ENCODE measurements around the gene CHORDC1. TPM values are rescaled to one million over a fixed set of nuclear protein-coding genes. Genes with fewer than 3 reads are reported as not detected.
"Not testable (repeated sequence)": the region's sequence is repeated elsewhere in the genome, so short reads cannot be mapped to it uniquely, and the experiment has no call there.

CHORDC1 gene
- total RNA-seq, 4 donors from 2014 or later = 26.9 to 70.7 (median 29.8) TPM

DNA sequence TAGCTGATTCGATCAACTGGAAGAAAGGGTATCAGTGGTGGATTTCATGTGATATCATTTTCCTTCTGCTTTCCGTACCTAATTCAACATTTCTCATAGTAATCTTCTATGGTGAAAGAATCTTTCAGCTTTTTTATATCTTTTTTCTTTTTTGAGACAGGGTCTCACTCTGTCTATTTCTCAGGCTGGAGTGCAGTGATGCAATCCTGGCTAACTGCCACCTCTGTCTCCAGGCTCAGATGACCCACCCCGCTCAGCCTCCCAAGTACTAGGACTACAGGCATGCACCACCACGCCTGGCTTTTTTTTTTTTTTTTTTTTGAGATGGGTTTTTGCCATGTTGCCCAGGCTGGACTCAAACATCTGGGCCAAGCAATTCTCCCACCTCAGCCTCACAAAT, 18.6 kb upstream of the CHORDC1 start:
- whole genome bisulfite sequencing = 89% methylated on average over 4 of the region's 4 CpGs
- Histone ChIP-seq H3K27me3 (peaks cover 2% of the 10 kb centered on the region), H3K4me1 (no peaks in the 10 kb centered on the region), H3K4me3 (no peak overlapping the region), H3K27ac (no peak overlapping the region), H3K36me3 (no peaks in the 10 kb centered on the region), H3K9me3 (no peaks in the 10 kb centered on the region)
- TF ChIP-seq POLR2A (IDR thresholded peaks at IDR 0.05) (no peak), POLR2AphosphoS5 (IDR thresholded peaks at IDR 0.05) (no peak), EP300 (IDR thresholded peaks at IDR 0.05) (no peak), CTCF (IDR thresholded peaks at IDR 0.05) (no peak)
- no peak for DNase-seq (ENCODE audit: low spot score in 2 of 2)

DNA sequence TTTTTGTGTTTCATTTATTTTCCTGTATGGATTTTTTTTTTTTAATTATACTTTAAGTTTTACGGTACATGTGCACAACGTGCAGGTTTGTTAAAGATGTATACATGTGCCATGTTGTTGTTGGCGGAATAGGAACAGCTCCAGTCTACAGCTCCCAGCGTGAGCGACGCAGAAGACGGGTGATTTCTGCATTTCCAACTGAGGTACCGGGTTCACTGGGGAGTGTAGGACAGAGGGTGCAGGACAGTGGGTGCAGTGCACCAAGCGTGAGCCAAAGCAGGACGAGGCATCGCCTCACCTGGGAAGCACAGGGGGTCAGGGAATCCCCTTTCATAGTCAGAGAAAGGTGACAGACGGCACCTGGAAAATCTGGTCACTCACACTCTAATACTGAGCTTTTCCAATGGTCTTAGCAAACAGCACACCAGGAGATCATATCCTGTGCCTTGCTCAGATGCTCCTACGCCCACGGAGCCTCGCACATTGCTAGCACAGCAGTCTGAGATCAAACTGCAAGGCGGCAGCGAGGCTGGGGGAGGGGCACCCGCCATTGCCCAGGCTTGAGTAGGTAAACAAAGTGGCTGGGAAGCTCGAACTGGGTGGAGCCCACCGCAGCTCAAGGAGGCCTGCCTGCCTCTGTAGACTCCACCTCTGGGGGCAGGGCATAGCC, 17.3 kb upstream of the CHORDC1 start:
- DNase-seq (ENCODE audit: low spot score in 2 of 2); H3K4me1 ChIP-seq; H3K4me3 ChIP-seq: not testable (repeated sequence)

DNA sequence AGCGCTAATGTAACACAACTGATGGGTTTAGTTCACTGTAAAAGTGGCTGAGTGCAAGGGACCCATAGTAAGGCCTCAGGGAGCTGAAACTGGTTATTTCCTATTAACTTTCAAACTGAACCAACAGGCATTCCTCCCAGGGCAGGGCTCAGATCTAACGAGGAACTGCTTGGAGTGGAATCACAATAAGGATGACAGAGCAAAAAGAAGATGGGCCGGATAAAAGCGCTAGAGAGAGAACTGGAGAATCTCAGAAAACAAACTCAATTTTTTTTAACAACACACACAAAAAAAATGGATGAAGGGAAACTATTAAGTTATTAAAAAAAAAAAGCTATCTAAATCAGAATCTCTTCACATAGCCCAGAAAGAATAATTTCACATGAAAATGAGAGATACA, 14.2 kb upstream of the CHORDC1 start:
- no peak overlapping the region for H3K27ac ChIP-seq
- H3K9me3 ChIP-seq = no peaks in the 10 kb centered on the region
- WGBS = 71% methylated on average over 4 of the region's 4 CpGs
- H3K27me3 ChIP-seq = no peaks in the 10 kb centered on the region
- no peak for DNase-seq (ENCODE audit: low spot score in 2 of 2)
- H3K4me1 ChIP-seq = no peaks in the 10 kb centered on the region
- TF ChIP-seq POLR2A (IDR thresholded peaks at IDR 0.05) (no peak), EP300 (IDR thresholded peaks at IDR 0.05) (no peak), CTCF (IDR thresholded peaks at IDR 0.05) (no peak), POLR2AphosphoS5 (IDR thresholded peaks at IDR 0.05) (no peak)
- no peak overlapping the region for H3K4me3 ChIP-seq
- no peaks in the 10 kb centered on the region for H3K36me3 ChIP-seq

More for the DNA sequence above, 17.3 kb upstream of the CHORDC1 start:
- H3K36me3 ChIP-seq, H3K9me3 ChIP-seq, H3K27me3 ChIP-seq, H3K27ac ChIP-seq: not testable (repeated sequence)
- WGBS = 90% methylated on average over 18 of the region's 20 CpGs

- no peak for TF ChIP-seq CTCF (IDR thresholded peaks at IDR 0.05)
- TF ChIP-seq EP300 (IDR thresholded peaks at IDR 0.05) = no peak
- no peak for TF ChIP-seq POLR2A (IDR thresholded peaks at IDR 0.05)
- TF ChIP-seq POLR2AphosphoS5 (IDR thresholded peaks at IDR 0.05) = no peak
- H3K4me1 ChIP-seq = no peaks in the 10 kb centered on the region
- no peaks in the 10 kb centered on the region for H3K9me3 ChIP-seq
- WGBS = 70% methylated on average over 4 of the region's 4 CpGs
- no peaks in the 10 kb centered on the region for H3K36me3 ChIP-seq
- H3K4me3 ChIP-seq = no peak overlapping the region
- H3K27ac ChIP-seq = no peak overlapping the region
- no peaks in the 10 kb centered on the region for H3K27me3 ChIP-seq
- DNase-seq (ENCODE audit: low spot score in 2 of 2) = no peak
Observed at GRCh38 chr11:90235526-90235925, 12.7 kb upstream of the CHORDC1 start.

GRCh38 chr11:90234977-90235376, 12.1 kb upstream of the CHORDC1 start:
- no peak overlapping the region for H3K27ac ChIP-seq
- H3K27me3 ChIP-seq = no peaks in the 10 kb centered on the region
- no peak for DNase-seq (ENCODE audit: low spot score in 2 of 2)
- TF ChIP-seq POLR2A (IDR thresholded peaks at IDR 0.05) (no peak), EP300 (IDR thresholded peaks at IDR 0.05) (no peak), CTCF (IDR thresholded peaks at IDR 0.05) (no peak), POLR2AphosphoS5 (IDR thresholded peaks at IDR 0.05) (no peak)
- no peaks in the 10 kb centered on the region for H3K36me3 ChIP-seq
- no peak overlapping the region for H3K4me3 ChIP-seq
- no peaks in the 10 kb centered on the region for H3K9me3 ChIP-seq
- no peaks in the 10 kb centered on the region for H3K4me1 ChIP-seq
- WGBS = 91% methylated on average over 2 of the region's 2 CpGs

DNA sequence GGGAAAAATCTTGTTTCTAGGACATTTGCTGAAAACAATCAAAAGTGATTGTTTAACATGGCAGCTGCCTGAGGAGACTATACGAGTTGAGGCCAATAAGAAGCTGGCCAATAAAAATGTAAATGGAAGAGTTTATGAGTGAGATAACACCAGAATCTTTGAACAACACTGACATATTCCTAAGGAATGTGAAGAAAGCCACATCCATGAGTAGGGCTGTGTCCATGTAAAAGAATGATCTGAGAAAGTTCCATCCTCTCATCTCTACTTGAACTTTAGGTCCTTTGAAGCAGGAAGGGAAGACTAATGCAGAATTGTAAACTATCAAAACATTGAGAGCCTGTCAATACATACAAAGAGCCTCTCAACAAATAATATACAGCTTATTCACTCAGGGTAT, 6.9 kb upstream of the CHORDC1 start:
- H3K9me3 ChIP-seq = no peaks in the 10 kb centered on the region
- H3K36me3 ChIP-seq = no peaks in the 10 kb centered on the region
- WGBS = 85% methylated on average over 1 of the region's 1 CpG
- DNase-seq (ENCODE audit: low spot score in 2 of 2) = no peak
- H3K27me3 ChIP-seq = no peaks in the 10 kb centered on the region
- H3K4me3 ChIP-seq = no peak overlapping the region
- H3K4me1 ChIP-seq = no peaks in the 10 kb centered on the region
- no peak overlapping the region for H3K27ac ChIP-seq
- no peak for TF ChIP-seq EP300 (IDR thresholded peaks at IDR 0.05)
- no peak for TF ChIP-seq POLR2AphosphoS5 (IDR thresholded peaks at IDR 0.05)
- TF ChIP-seq CTCF (IDR thresholded peaks at IDR 0.05) = no peak
- TF ChIP-seq POLR2A (IDR thresholded peaks at IDR 0.05) = no peak
